HG03342 (cell line): ENCODE measurements around the gene FBXO47.

Source experiments
- ATAC-seq: cut with Tn5 transposase; IDR thresholded peaks from one replicate; pipeline ENCODE4 v1.9.1; 2021; ENCODE audit warnings: mild to moderate bottlenecking, moderate library complexity; ENCODE audit not compliant: unreplicated experiment

The FBXO47 gene

GRCh38 chr17:38907930-38908675 lies 59.1 kb downstream of the FBXO47 start:
- no peak for ATAC-seq

GRCh38 chr17:38906460-38907228 lies 60.6 kb downstream of the FBXO47 start:
- no peak for ATAC-seq

GRCh38 chr17:38905375-38905774 lies 61.8 kb downstream of the FBXO47 start:
- ATAC-seq = no peak

- no peak for ATAC-seq
Observed at GRCh38 chr17:38904892-38905291, 62.3 kb downstream of the FBXO47 start.

GRCh38 chr17:38903404-38903803 lies 63.8 kb downstream of the FBXO47 start:
- ATAC-seq = no peak

- no peak for ATAC-seq
Observed at GRCh38 chr17:38900978-38901656, 66.1 kb downstream of the FBXO47 start.

- ATAC-seq = no peak
Observed at GRCh38 chr17:38899421-38899820, 67.8 kb downstream of the FBXO47 start.

GRCh38 chr17:38898812-38899348 lies 68.3 kb downstream of the FBXO47 start:
- ATAC-seq = peak; percentile 81

- ATAC-seq = peak; percentile 17
Observed at GRCh38 chr17:38898291-38898679, 68.9 kb downstream of the FBXO47 start.

- no peak for ATAC-seq
Observed at GRCh38 chr17:38897671-38898290, 69.4 kb downstream of the FBXO47 start.

- no peak for ATAC-seq
Observed at GRCh38 chr17:38897176-38897575, 70.0 kb downstream of the FBXO47 start.

GRCh38 chr17:38896346-38896954 lies 70.8 kb downstream of the FBXO47 start:
- ATAC-seq = no peak

GRCh38 chr17:38894276-38894675 lies 72.9 kb downstream of the FBXO47 start:
- no peak for ATAC-seq

- no peak for ATAC-seq
Observed at GRCh38 chr17:38893607-38894006, 73.6 kb downstream of the FBXO47 start.

GRCh38 chr17:38893113-38893512 lies 74.1 kb downstream of the FBXO47 start:
- no peak for ATAC-seq

GRCh38 chr17:38892620-38893019 lies 74.6 kb downstream of the FBXO47 start:
- no peak for ATAC-seq

- no peak for ATAC-seq
Observed at GRCh38 chr17:38892083-38892482, 75.1 kb downstream of the FBXO47 start.

- ATAC-seq = no peak
Observed at GRCh38 chr17:38891441-38891840, 75.8 kb downstream of the FBXO47 start.

- no peak for ATAC-seq
Observed at GRCh38 chr17:38890410-38890746, 76.8 kb downstream of the FBXO47 start.

- ATAC-seq = no peak
Observed at GRCh38 chr17:38889745-38890409, 77.3 kb downstream of the FBXO47 start.
